B cell (primary cell): ENCODE results near the gene SKOR1. TPM values are rescaled to one million over a fixed set of nuclear protein-coding genes. Genes with fewer than 3 reads are reported as not detected.
A peak's percentile ranks its signal among the peaks of the same experiment; 100 is the strongest.

ENCODE experiments used
- ATAC-seq: fragments of 200-7000 bp; cut with Tn5 transposase; one replicate; pipeline ENCODE4 v1.10.0; 2021; ENCODE audit warnings: low read depth, mild to moderate bottlenecking, moderate number of reproducible peaks, moderate library complexity
- CTCF ChIA-PET: fragments of 350-600 bp; sonication (Branson Sonifier 250); formaldehyde crosslinking; loops from one replicate; lab custom pipeline; 2021; ENCODE audit warnings: antibody characterized with exemption, inconsistent platforms; lab: Charles Lee
- POLR2A ChIA-PET: fragments of 350-600 bp; sonication (Branson Sonifier 250); formaldehyde crosslinking; loops from one replicate; lab custom pipeline; 2021; ENCODE audit warnings: antibody characterized with exemption; lab: Charles Lee
- DNase-seq: peaks from one replicate; pipeline ENCODE4 v3.0.0; 2013
- H2AFZ ChIP-seq: 2 replicates; pipeline ENCODE4 v1.6.1; 2012; ENCODE audit warnings: mild to moderate bottlenecking, low read depth, low read length; ENCODE audit not compliant: insufficient read depth, poor library complexity, severe bottlenecking
- H3K27ac ChIP-seq, 2 donors: 1 replicate in 1 of 2; 2 replicates in 1 of 2; pipeline ENCODE4 v1.5.1; 2012 to 2013; ENCODE audit warnings: low read length in 2 of 2, mild to moderate bottlenecking in 2 of 2, moderate library complexity in 1 of 2
- H3K27me3 ChIP-seq, 4 experiments: fragments of 200-600 bp in 1 of 4; sonication (generic) in 1 of 4; replicated peaks in 1 of 4; 1 replicate in 2 of 4; 2 replicates in 2 of 4; pipeline versions ENCODE4 v1.6.1 to v1.7.0; 2013 to 2016; ENCODE audit warnings: low read length in 3 of 4, mild to moderate bottlenecking in 2 of 4, mixed read lengths in 1 of 4, moderate library complexity in 1 of 4; ENCODE audit not compliant: insufficient read depth in 4 of 4, control insufficient read depth in 3 of 4; ENCODE audit errors: control extremely low read depth in 1 of 4
- H3K36me3 ChIP-seq, 2 experiments: replicated peaks in 1 of 2; 1 replicate in 1 of 2; 2 replicates in 1 of 2; pipeline versions ENCODE4 v1.6.1 to v1.7.1; 2013; ENCODE audit warnings: low read length in 1 of 2; ENCODE audit not compliant: insufficient read depth in 2 of 2, control insufficient read depth in 1 of 2; ENCODE audit errors: control extremely low read depth in 1 of 2, extremely low read depth in 1 of 2
- H3K4me1 ChIP-seq, 2 donors: fragments of 200-600 bp in 1 of 2; sonication (generic) in 1 of 2; 1 replicate in 1 of 2; 2 replicates in 1 of 2; pipeline versions ENCODE4 v1.5.1 to v1.6.1; 2013 to 2017; ENCODE audit warnings: low read length in 2 of 2; ENCODE audit not compliant: control insufficient read depth in 2 of 2, insufficient read depth in 2 of 2
- H3K4me2 ChIP-seq: replicated peaks from 2 replicates; pipeline ENCODE3; 2012; ENCODE audit warnings: mild to moderate bottlenecking, low read depth, low read length; ENCODE audit not compliant: poor library complexity, severe bottlenecking
- H3K4me3 ChIP-seq, 5 experiments: fragments of 200-600 bp in 1 of 5; sonication (generic) in 1 of 5; 1 replicate in 3 of 5; 2 replicates in 2 of 5; pipeline versions ENCODE4 v1.5.1 to v1.7.0; 2011 to 2016; ENCODE audit warnings: low read length in 4 of 5, mild to moderate bottlenecking in 4 of 5, low read depth in 2 of 5, control low read depth in 1 of 5, moderate library complexity in 1 of 5; ENCODE audit not compliant: insufficient read depth in 1 of 5; ENCODE audit errors: control extremely low read depth in 1 of 5, extremely low read depth in 1 of 5
- H3K79me2 ChIP-seq: fragments of 200-600 bp; sonication (generic); one replicate; pipeline ENCODE4 v1.6.0; 2016; ENCODE audit warnings: low read length; ENCODE audit not compliant: control insufficient read depth, insufficient read depth
- H3K9ac ChIP-seq: fragments of 200-600 bp; sonication (generic); 2 replicates; pipeline ENCODE4 v1.6.1; 2017; ENCODE audit warnings: mild to moderate bottlenecking, low read length, moderate library complexity
- H3K9me3 ChIP-seq, 3 donors: one replicate each; pipeline versions ENCODE4 v1.6.1 to v1.7.1; 2013; ENCODE audit warnings: low read length in 2 of 3; ENCODE audit not compliant: control insufficient read depth in 2 of 3, insufficient read depth in 1 of 3; ENCODE audit errors: control extremely low read depth in 1 of 3
- H4K20me1 ChIP-seq: 2 replicates; pipeline ENCODE4 v1.6.0; 2012; ENCODE audit warnings: mild to moderate bottlenecking, low read length; ENCODE audit not compliant: insufficient read depth, control insufficient read depth, poor library complexity, severe bottlenecking
- H3K27ac Mint-ChIP-seq: one replicate; pipeline ENCODE4 v1.8.0; 2021; ENCODE audit warnings: mixed read lengths
- H3K27me3 Mint-ChIP-seq: one replicate; pipeline ENCODE4 v1.8.0; 2021; ENCODE audit warnings: mixed read lengths
- H3K4me1 Mint-ChIP-seq: one replicate; pipeline ENCODE4 v1.8.0; 2021; ENCODE audit warnings: mixed read lengths
- H3K4me3 Mint-ChIP-seq: one replicate; pipeline ENCODE4 v1.8.0; 2021; ENCODE audit warnings: mixed read lengths
- H3K9me3 Mint-ChIP-seq: one replicate; pipeline ENCODE4 v1.8.0; 2022; ENCODE audit warnings: mixed read lengths; ENCODE audit not compliant: insufficient read depth
- CTCF ChIP-seq: fragments of 200-600 bp; IDR thresholded peaks from one replicate; pipeline ENCODE4 v1.8.0; 2022; ENCODE audit warnings: antibody characterized with exemption, mild to moderate bottlenecking
- EZH2 ChIP-seq: IDR thresholded peaks from 2 replicates; pipeline ENCODE4 v1.6.1; 2012; ENCODE audit warnings: borderline replicate concordance, low read depth, mild to moderate bottlenecking, moderate library complexity, low read length; ENCODE audit not compliant: insufficient read depth, poor library complexity, severe bottlenecking
- WGBS: methylation state at CpG from one replicate; pipeline ENCODE4 v1.1.5; 2013; ENCODE audit warnings: missing lambda C conversion rate; ENCODE audit not compliant: insufficient coverage; 5-methylcytosine and 5-hydroxymethylcytosine counted together
- intact Hi-C: fragments of 100-400 bp; cut with micrococcal nuclease; formaldehyde crosslinking; loops from one replicate; pipeline ENCODE4 v1.10.0; 2022
- polyA minus RNA-seq: library from RNA; depleted of rRNA, polyadenylated mRNA; stranded (reverse); fragments of >200 nt; gene quantifications from 2 replicates; pipeline ENCODE4 v1.2.3, GENCODE V29; 2012
- polyA plus RNA-seq: library from polyadenylated mRNA; depleted of rRNA; stranded (reverse); fragments of >200 nt; gene quantifications from 2 replicates; pipeline ENCODE4 v1.2.3, GENCODE V29; 2012
- total RNA-seq, 2 donors: library from RNA; stranded (reverse); fragments of 120-200 nt in 1 of 2; gene quantifications; 1 replicate in 1 of 2; 2 replicates in 1 of 2; pipeline versions ENCODE4 v1.2.3 to v1.2.4, GENCODE V29; 2013 to 2022

The SKOR1 gene
- total RNA-seq (0.32 and 0.67 TPM in 2 replicates), polyA plus RNA-seq (0.37 and 0.84 TPM in 2 replicates), polyA minus RNA-seq (1.5 TPM in 2 replicates)
- total RNA-seq (2013): 0.28 TPM

GRCh38 chr15:67824976-67825880 lies at the start of gene SKOR1:
Gene SKOR1 (plus strand): TSS chr15:67825509. CDS start chr15:67825603, 94 bp downstream.
- Mint-ChIP-seq H3K9me3 (no peaks in the 10 kb centered on the region), H3K27me3 (peaks cover 64% of the 10 kb centered on the region), H3K4me1 (peaks cover 63% of the 10 kb centered on the region), H3K27ac (peak within 1 kb of the TSS; percentile 89), H3K4me3 (peak within 1 kb of the TSS; percentile 90)
- Histone ChIP-seq H3K4me3 (peak within 1 kb of the TSS in 2 of 5 experiments; percentile 8 to 50), H3K27me3 (peaks cover 0 to 89% (median 73%) of the 10 kb centered on the region in 4 experiments), H3K36me3 (no peaks in the 10 kb centered on the region), H3K4me1 (peaks cover 76 to 90% of the 10 kb centered on the region in 2 donors), H3K27ac (no peak within 1 kb of the TSS), H3K9me3 (peaks cover 0 to 91% (median 21%) of the 10 kb centered on the region in 3 donors), H4K20me1 (peaks cover 31% of the 10 kb centered on the region), H2AFZ (no peak within 1 kb of the TSS), H3K9ac (peak within 1 kb of the TSS; percentile 11), H3K79me2 (no peaks in the 10 kb centered on the region), H3K4me2 (peak within 1 kb of the TSS; percentile 83)
- ChIA-PET POLR2A (interaction anchor here (1.9 to 3.3 kb wide), 2 partner anchors 10 to 42 kb away, joined by 7 to 20 read pairs; no protein-coding TSS in a partner anchor), CTCF (interaction anchor here (1.1 to 16.8 kb wide), 6 partner anchors 10 to 324 kb away, joined by 4 to 237 read pairs (median 11); no protein-coding TSS in a partner anchor)
- DNase-seq (peak; percentile 51), ATAC-seq (no peak)
- no peak for TF ChIP-seq CTCF
- no peak for TF ChIP-seq EZH2
- intact Hi-C loops: loop anchor here (2.0 kb wide), 1 partner anchor 42 kb away; no protein-coding TSS in a partner anchor
- 5% methylated on average over 43 of the region's 58 CpGs for WGBS
